ENCODE results near the gene H2AZ2. TPM values are rescaled to one million over a fixed set of nuclear protein-coding genes. Genes with fewer than 3 reads are reported as not detected.
"Not testable (repeated sequence)": the region's sequence is repeated elsewhere in the genome, so short reads cannot be mapped to it uniquely, and the experiment has no call there.

H2AZ2 gene
- polyA plus RNA-seq, 1 experiment = 100 TPM

DNA sequence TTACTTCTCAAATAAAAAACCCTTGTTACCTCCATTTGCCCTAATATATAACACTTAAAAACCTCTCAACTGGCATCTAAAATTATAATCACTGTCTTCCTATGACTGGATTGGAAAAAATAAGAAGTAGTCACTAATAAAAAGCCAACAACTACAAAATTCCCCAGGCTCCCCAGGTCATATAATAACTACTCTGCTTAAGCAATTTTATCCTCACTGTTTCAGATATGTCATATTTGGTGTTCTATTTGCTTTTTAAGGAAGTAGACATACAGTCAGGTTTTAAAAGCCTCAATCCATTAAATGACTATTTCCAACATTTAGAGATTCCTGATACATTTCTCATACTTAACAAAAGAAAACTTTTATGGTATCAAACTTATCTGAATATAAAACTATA lies 2.4 kb downstream of the H2AZ2 start:
- no peak overlapping the region for H3K4me3 ChIP-seq (ENCODE audit: low read depth, low read length)
- no peaks in the 10 kb centered on the region for H3K27me3 ChIP-seq (ENCODE audit: control insufficient read depth, insufficient read depth, low read length)
- POLR2A ChIA-PET = no interaction called here
- TF ChIP-seq, protein P1, sequence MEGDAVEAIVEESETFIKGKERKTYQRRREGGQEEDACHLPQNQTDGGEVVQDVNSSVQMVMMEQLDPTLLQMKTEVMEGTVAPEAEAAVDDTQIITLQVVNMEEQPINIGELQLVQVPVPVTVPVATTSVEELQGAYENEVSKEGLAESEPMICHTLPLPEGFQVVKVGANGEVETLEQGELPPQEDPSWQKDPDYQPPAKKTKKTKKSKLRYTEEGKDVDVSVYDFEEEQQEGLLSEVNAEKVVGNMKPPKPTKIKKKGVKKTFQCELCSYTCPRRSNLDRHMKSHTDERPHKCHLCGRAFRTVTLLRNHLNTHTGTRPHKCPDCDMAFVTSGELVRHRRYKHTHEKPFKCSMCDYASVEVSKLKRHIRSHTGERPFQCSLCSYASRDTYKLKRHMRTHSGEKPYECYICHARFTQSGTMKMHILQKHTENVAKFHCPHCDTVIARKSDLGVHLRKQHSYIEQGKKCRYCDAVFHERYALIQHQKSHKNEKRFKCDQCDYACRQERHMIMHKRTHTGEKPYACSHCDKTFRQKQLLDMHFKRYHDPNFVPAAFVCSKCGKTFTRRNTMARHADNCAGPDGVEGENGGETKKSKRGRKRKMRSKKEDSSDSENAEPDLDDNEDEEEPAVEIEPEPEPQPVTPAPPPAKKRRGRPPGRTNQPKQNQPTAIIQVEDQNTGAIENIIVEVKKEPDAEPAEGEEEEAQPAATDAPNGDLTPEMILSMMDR (IDR thresholded peaks at IDR 0.05; ENCODE audit: insufficient read depth, low read depth, low read length) = no peak
- DNase-seq (ENCODE audit: low read depth) = no peak
- peaks cover 2% of the 10 kb centered on the region for H3K36me3 ChIP-seq (ENCODE audit: control insufficient read depth, insufficient read depth, low read length)
- CTCF ChIA-PET = interaction anchor here (1.9 to 3.2 kb wide), 2 partner anchors 12 to 257 kb away, joined by 5 to 21 read pairs; no protein-coding TSS in a partner anchor

DNA sequence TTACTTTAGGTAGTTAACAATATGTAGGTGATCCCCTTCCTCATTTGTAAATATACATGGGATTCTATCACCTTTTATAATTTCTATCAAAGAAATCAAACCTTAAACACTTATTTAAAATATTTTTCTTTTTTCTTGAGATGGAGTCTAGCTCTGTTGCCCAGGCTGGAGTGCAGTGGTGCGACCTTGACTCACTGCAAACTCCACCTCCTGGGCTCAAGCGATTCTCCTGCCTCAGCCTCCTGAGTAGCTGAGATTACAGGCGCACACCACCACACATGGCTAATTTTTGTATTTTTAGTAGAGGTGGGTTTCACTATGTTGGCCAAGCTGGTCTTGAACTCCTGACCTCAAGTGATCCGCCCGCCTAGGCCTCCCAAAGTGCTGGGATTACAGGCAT lies 4.4 kb downstream of the H2AZ2 start:
- ChIA-PET POLR2A (interaction anchor here (0.7 kb wide), 1 partner anchor 116 kb away, joined by 5 read pairs; no protein-coding TSS in a partner anchor), CTCF (interaction anchor here (0.9 to 1.4 kb wide), 2 partner anchors 13 to 255 kb away, joined by 3 to 4 read pairs; no protein-coding TSS in a partner anchor)
- H3K27me3 ChIP-seq (ENCODE audit: control insufficient read depth, insufficient read depth, low read length); DNase-seq (ENCODE audit: low read depth); H3K36me3 ChIP-seq (ENCODE audit: control insufficient read depth, insufficient read depth, low read length); H3K4me3 ChIP-seq (ENCODE audit: low read depth, low read length): not testable (repeated sequence)

DNA sequence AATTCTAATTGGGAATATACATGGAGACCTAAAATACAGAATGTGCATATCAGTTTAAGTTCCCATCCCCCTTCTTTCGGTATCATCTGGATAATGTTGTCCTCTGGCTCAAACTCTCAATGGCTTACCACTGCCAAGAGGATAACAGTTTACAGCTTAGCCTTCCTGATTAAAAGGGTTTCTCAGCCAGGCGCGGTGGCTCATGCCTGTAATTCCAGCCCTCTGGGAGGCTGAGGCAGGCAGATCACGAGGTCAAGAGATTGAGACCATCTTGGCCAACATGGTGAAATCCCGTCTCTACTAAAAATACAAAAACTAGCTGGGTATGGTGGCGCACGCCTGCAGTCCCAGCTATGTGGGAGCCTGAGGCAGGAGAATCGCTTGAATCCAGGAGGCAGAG lies 5.2 kb downstream of the H2AZ2 start:
- POLR2A ChIA-PET; CTCF ChIA-PET; DNase-seq (ENCODE audit: low read depth); H3K27me3 ChIP-seq (ENCODE audit: control insufficient read depth, insufficient read depth, low read length); H3K36me3 ChIP-seq (ENCODE audit: control insufficient read depth, insufficient read depth, low read length); H3K4me3 ChIP-seq (ENCODE audit: low read depth, low read length): not testable (repeated sequence)

DNA sequence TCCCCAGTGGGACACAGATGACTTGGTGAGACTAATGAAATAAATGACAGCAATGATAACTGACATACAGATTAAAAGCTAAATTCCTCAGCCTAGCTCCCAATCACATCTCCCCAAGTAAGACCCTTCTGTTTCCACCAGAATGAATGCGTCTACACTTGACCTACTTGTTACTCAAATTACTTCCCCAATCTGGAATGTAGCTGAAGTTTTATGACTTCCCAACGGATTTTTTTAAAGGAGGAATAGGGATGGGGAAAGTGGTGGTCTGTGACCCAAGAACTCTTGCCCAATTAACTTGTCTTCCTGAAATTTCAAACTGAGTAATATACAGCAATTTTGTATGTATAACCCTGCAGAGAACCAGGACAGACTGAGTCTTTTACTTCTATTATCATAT lies 9.1 kb downstream of the H2AZ2 start:
- ChIA-PET POLR2A (no interaction called here), CTCF (interaction anchor here (0.6 to 1.2 kb wide), 3 partner anchors 9 to 746 kb away, joined by 3 to 5 read pairs (median 3); partner anchors contain the start of gene H2AZ2)
- DNase-seq (ENCODE audit: low read depth) = no peak
- Histone ChIP-seq H3K4me3 (ENCODE audit: low read depth, low read length) (no peak overlapping the region), H3K27me3 (ENCODE audit: control insufficient read depth, insufficient read depth, low read length) (no peaks in the 10 kb centered on the region), H3K36me3 (ENCODE audit: control insufficient read depth, insufficient read depth, low read length) (peaks cover 3% of the 10 kb centered on the region)
- TF ChIP-seq, protein P1 (IDR thresholded peaks at IDR 0.05; ENCODE audit: insufficient read depth, low read depth, low read length) = no peak

DNA sequence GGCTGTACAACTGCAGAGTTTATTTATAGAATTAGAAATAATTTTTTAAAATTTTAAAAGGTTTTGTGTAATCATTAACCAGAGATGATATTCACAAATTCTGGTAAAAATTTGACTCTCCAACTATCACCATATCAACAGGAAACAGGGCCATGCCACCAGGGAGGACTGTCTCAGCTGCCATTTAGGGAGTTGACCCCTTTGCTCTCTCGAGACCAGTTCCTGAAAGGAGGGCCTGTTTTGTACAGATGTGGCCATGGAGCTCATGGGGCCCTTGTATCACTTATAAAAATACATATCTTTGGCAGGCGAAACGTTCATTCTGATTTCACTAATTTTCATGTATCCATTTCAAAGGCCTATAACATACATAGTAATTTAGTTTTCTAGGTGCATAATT lies 20.3 kb downstream of the H2AZ2 start:
- Histone ChIP-seq H3K36me3 (ENCODE audit: control insufficient read depth, insufficient read depth, low read length) (no peaks in the 10 kb centered on the region; the same call in 1 of the 2 replicates), H3K27me3 (ENCODE audit: control insufficient read depth, insufficient read depth, low read length) (no peaks in the 10 kb centered on the region), H3K4me3 (ENCODE audit: low read depth, low read length) (no peak overlapping the region)
- no peak for DNase-seq (ENCODE audit: low read depth)
- ChIA-PET POLR2A (no interaction called here), CTCF (interaction anchor here (4.4 kb wide), 1 partner anchor 19 kb away, joined by 18 read pairs; the partner anchor contains the start of gene H2AZ2)
- TF ChIP-seq, protein P1 (IDR thresholded peaks at IDR 0.05; ENCODE audit: insufficient read depth, low read depth, low read length) = no peak

DNA sequence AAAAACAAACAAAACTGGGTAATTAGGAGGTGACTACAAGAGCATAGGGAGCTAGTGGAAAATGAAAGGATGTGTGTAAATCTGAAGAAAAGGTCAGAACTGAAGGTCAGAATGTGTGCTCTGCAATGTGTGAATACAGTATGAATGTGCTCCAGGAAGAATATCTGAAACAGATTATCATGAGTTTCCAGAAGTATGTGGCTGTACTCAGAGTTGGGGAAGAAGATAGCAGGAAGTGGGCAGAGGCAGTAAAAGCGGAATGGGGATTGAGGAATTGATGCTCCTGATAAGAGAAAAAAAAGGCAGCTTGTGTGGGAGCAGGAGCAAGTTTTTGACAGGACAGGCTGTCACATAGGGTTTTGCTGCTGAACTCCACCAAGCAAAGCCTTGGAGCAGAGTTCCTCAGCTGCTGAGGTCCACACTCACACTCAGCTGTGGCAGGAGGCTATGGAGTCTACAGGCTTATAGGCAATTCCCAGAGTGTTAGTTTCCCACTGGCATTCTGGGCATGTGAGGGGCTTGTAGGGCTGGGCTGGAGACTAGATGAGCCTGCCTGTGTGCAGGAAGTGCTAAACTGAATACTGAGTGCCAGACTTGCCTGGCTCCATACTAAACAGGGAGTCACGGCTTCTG lies 22.9 kb downstream of the H2AZ2 start:
- H3K27me3 ChIP-seq (ENCODE audit: control insufficient read depth, insufficient read depth, low read length) = no peaks in the 10 kb centered on the region
- POLR2A ChIA-PET = interaction anchor here (0.6 kb wide), 1 partner anchor 21 kb away, joined by 3 read pairs; no protein-coding TSS in a partner anchor
- peak; percentile 55 for DNase-seq (ENCODE audit: low read depth)
- H3K4me3 ChIP-seq (ENCODE audit: low read depth, low read length) = no peak overlapping the region
- CTCF ChIA-PET = interaction anchor here (3.2 to 4.4 kb wide), 2 partner anchors 11 to 22 kb away, joined by 10 to 18 read pairs; partner anchors contain the start of gene H2AZ2
- TF ChIP-seq, protein P1 (IDR thresholded peaks at IDR 0.05; ENCODE audit: insufficient read depth, low read depth, low read length) = no peak
- no peaks in the 10 kb centered on the region; the same call in 1 of the 2 replicates for H3K36me3 ChIP-seq (ENCODE audit: control insufficient read depth, insufficient read depth, low read length)

Data from BJ (cell line).